ENCODE results near the gene ADAMTS6.

DNA sequence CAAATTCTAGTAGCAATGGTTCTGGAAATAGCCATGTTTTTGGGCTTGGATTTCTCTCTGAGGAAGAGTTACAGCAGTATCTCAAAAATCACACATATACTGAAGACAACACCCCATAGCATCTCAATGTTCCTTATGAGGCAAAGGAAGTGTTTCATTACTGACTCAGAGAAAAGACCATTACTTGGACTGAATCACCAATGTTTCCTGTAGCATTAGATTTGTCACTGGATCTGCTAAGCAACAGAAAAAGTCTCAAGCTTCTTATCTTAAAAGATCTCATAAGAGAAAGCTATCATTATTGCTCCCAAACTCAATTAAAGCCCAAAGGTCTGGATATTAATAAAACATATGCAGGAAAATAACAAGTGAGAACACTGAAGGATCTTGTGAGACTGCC, 272.4 kb downstream of the ADAMTS6 start:
- TF ChIP-seq POLR2A (IDR thresholded peaks at IDR 0.05; ENCODE audit: low read length) (no peak), GATA1 (IDR thresholded peaks at IDR 0.05; ENCODE audit: low read depth, low read length) (no peak)
